HG02763 (cell line): Measurements from ENCODE around the gene PTPRK.
"Not testable (repeated sequence)": the region's sequence is repeated elsewhere in the genome, so short reads cannot be mapped to it uniquely, and the experiment has no call there.

Experiments
- ATAC-seq: cut with Tn5 transposase; IDR thresholded peaks from one replicate; pipeline ENCODE4 v1.9.1; 2021; ENCODE audit warnings: mild to moderate bottlenecking, moderate library complexity; ENCODE audit not compliant: unreplicated experiment

Gene PTPRK

GRCh38 chr6:127939442-127940066 is 580.8 kb downstream of the PTPRK start:
- no peak for ATAC-seq

- no peak for ATAC-seq
Observed at GRCh38 chr6:127938701-127939100, 581.7 kb downstream of the PTPRK start.

- ATAC-seq: no peak
Observed at GRCh38 chr6:127937747-127938146, 582.7 kb downstream of the PTPRK start.

- no peak for ATAC-seq
Observed at GRCh38 chr6:127937102-127937501, 583.3 kb downstream of the PTPRK start.

- ATAC-seq: no peak
Observed at GRCh38 chr6:127934956-127935355, 585.4 kb downstream of the PTPRK start.

- ATAC-seq: no peak
Observed at GRCh38 chr6:127933852-127934840, 586.3 kb downstream of the PTPRK start.

GRCh38 chr6:127933137-127933536 is 587.3 kb downstream of the PTPRK start:
- no peak for ATAC-seq

- no peak for ATAC-seq
Observed at GRCh38 chr6:127932708-127933107, 587.7 kb downstream of the PTPRK start.

- not testable (repeated sequence) for ATAC-seq
Observed at GRCh38 chr6:127926441-127926840, 594.0 kb downstream of the PTPRK start.

GRCh38 chr6:127924440-127924839 is 596.0 kb downstream of the PTPRK start:
- no peak for ATAC-seq

- ATAC-seq: no peak
Observed at GRCh38 chr6:127924031-127924430, 596.4 kb downstream of the PTPRK start.

- ATAC-seq: no peak
Observed at GRCh38 chr6:127923135-127923534, 597.3 kb downstream of the PTPRK start.

GRCh38 chr6:127921982-127922381 is 598.4 kb downstream of the PTPRK start:
- ATAC-seq: no peak

GRCh38 chr6:127920804-127921203 is 599.6 kb downstream of the PTPRK start:
- no peak for ATAC-seq
